Sigmoid colon (tissue), 7 donors: ENCODE measurements around the gene COMMD3. TPM values are rescaled to one million over a fixed set of nuclear protein-coding genes. Genes with fewer than 3 reads are reported as not detected.

Experiments
- DNase-seq: peaks from one replicate; pipeline ENCODE4 v3.0.0-alpha.2; 2019
- H3K27ac ChIP-seq, 4 donors: fragments of 200-600 bp; sonication (generic); one replicate each; pipeline ENCODE4 v1.5.1; 2016 to 2019; ENCODE audit warnings: mild to moderate bottlenecking in 1 of 4
- H3K27me3 ChIP-seq, 3 donors: fragments of 200-600 bp; sonication (generic); one replicate each; pipeline ENCODE4 v1.5.1; 2019; ENCODE audit warnings: mild to moderate bottlenecking in 1 of 3
- H3K36me3 ChIP-seq, 4 donors: fragments of 200-600 bp; sonication (generic); one replicate each; pipeline ENCODE4 v1.5.1; 2016 to 2019
- H3K4me1 ChIP-seq, 4 donors: fragments of 200-600 bp; sonication (generic); one replicate each; pipeline ENCODE4 v1.5.1; 2017 to 2019
- H3K4me3 ChIP-seq, 4 donors: fragments of 200-600 bp; sonication (generic); one replicate each; pipeline ENCODE4 v1.5.1; 2017 to 2019; ENCODE audit warnings: mild to moderate bottlenecking in 2 of 4, moderate library complexity in 1 of 4
- H3K9me3 ChIP-seq, 4 donors: fragments of 200-600 bp in 3 of 4; sonication (generic) in 3 of 4; one replicate each; pipeline versions ENCODE4 v1.5.1 to v1.6.1; 2013 to 2019
- CTCF ChIP-seq, 4 experiments: fragments of 450-650 bp in 3 of 4; fragments of 200-600 bp in 1 of 4; IDR thresholded peaks; one replicate each; pipeline ENCODE4 v1.5.1; 2016 to 2019; ENCODE audit warnings: antibody characterized with exemption in 4 of 4, mild to moderate bottlenecking in 3 of 4, moderate library complexity in 2 of 4
- EP300 ChIP-seq, 4 donors: sonication (generic); formaldehyde crosslinking; IDR thresholded peaks; one replicate each; pipeline ENCODE4 v1.6.1; 2017; ENCODE audit warnings: antibody characterized with exemption in 4 of 4
- POLR2A ChIP-seq, 2 donors: fragments of 450-650 bp; IDR thresholded peaks; one replicate each; pipeline ENCODE4 v1.6.1; 2016; ENCODE audit warnings: antibody characterized with exemption in 2 of 2, mild to moderate bottlenecking in 2 of 2, moderate library complexity in 2 of 2
- POLR2AphosphoS5 ChIP-seq, 4 donors: sonication (generic); formaldehyde crosslinking; IDR thresholded peaks; one replicate each; pipeline ENCODE4 v1.6.1; 2017; ENCODE audit warnings: antibody characterized with exemption in 4 of 4
- WGBS, 2 donors: extraction: QIAGEN DNeasy Blood & Tissue Kit; methylation state at CpG; one replicate each; pipeline ENCODE4 v1.1.7; 2013; 5-methylcytosine and 5-hydroxymethylcytosine counted together
- intact Hi-C: fragments of 100-400 bp; cut with DNase I; formaldehyde crosslinking; loops from one replicate; pipeline ENCODE4 v1.15.1; 2023
- polyA plus RNA-seq, 3 donors: library from polyadenylated mRNA; stranded (reverse); fragments of 200-250 nt; gene quantifications; one replicate each; pipeline ENCODE4 v1.2.3, GENCODE V29; 2013
- small RNA-seq, 3 donors: library from RNA; depleted of rRNA; stranded (forward); fragments of <200 nt; gene quantifications; one replicate each; pipeline ENCODE3, GENCODE V24; 2016
- total RNA-seq, 4 donors: library from RNA; depleted of rRNA; stranded (reverse); fragments of >200 nt; gene quantifications; one replicate each; pipeline ENCODE4 v1.1.0, GENCODE V29; 2016
- donor health status: healthy with polysubstance abuse.
- donor health status: Bipolar disorder and iron deficiency.
- donor health status: healthy.

COMMD3 gene
- total and polyA plus RNA-seq, 7 donors: 42.3 to 80.1 (median 57.8) TPM

GRCh38 chr10:22367471-22367870 is 51.3 kb downstream of the COMMD3 start:
- Histone ChIP-seq H3K36me3 (no peaks in the 10 kb centered on the region), H3K9me3 (no peaks in the 10 kb centered on the region), H3K27me3 (peaks cover 0 to 4% (median 0%) of the 10 kb centered on the region in 3 donors), H3K27ac (no peak overlapping the region), H3K4me1 (no peaks in the 10 kb centered on the region), H3K4me3 (no peak overlapping the region)
- 60 to 89% methylated on average over 1 of the region's 1 CpG for WGBS, 2 donors
- TF ChIP-seq CTCF (IDR thresholded peaks at IDR 0.05): no peak
- TF ChIP-seq EP300 (IDR thresholded peaks at IDR 0.05): no peak
- no peak for TF ChIP-seq POLR2A (IDR thresholded peaks at IDR 0.05)
- no peak for TF ChIP-seq POLR2AphosphoS5 (IDR thresholded peaks at IDR 0.05)
- intact Hi-C loops: no loop called here
- DNase-seq: no peak

- Histone ChIP-seq H3K4me3 (no peak overlapping the region), H3K9me3 (no peaks in the 10 kb centered on the region), H3K27me3 (peaks cover 0 to 4% (median 0%) of the 10 kb centered on the region in 3 donors), H3K27ac (no peak overlapping the region), H3K4me1 (peaks cover 0 to 6% (median 3%) of the 10 kb centered on the region in 4 donors), H3K36me3 (no peaks in the 10 kb centered on the region)
- 86% methylated on average over 4 of the region's 4 CpGs for WGBS, 2 donors
- intact Hi-C loops: no loop called here
- DNase-seq: no peak
- TF ChIP-seq POLR2AphosphoS5 (IDR thresholded peaks at IDR 0.05) (no peak), POLR2A (IDR thresholded peaks at IDR 0.05) (no peak), EP300 (IDR thresholded peaks at IDR 0.05) (no peak), CTCF (IDR thresholded peaks at IDR 0.05) (no peak)
Observed at GRCh38 chr10:22368402-22368801, 52.2 kb downstream of the COMMD3 start.

GRCh38 chr10:22368981-22369380 is 52.8 kb downstream of the COMMD3 start:
- intact Hi-C loops: no loop called here
- H3K9me3 ChIP-seq: no peaks in the 10 kb centered on the region
- no peaks in the 10 kb centered on the region for H3K36me3 ChIP-seq
- H3K27me3 ChIP-seq: peaks cover 0 to 4% (median 0%) of the 10 kb centered on the region in 3 donors
- H3K4me3 ChIP-seq: no peak overlapping the region
- no peak overlapping the region for H3K27ac ChIP-seq
- H3K4me1 ChIP-seq: peaks cover 0 to 6% (median 3%) of the 10 kb centered on the region in 4 donors
- DNase-seq: no peak
- TF ChIP-seq EP300 (IDR thresholded peaks at IDR 0.05) (no peak), POLR2AphosphoS5 (IDR thresholded peaks at IDR 0.05) (no peak), POLR2A (IDR thresholded peaks at IDR 0.05) (no peak), CTCF (IDR thresholded peaks at IDR 0.05) (no peak)
- WGBS, 2 donors: 49 to 67% methylated on average over 2 of the region's 2 CpGs

GRCh38 chr10:22369434-22370072 is 53.4 kb downstream of the COMMD3 start:
- WGBS, 2 donors: 87% methylated on average over 5 of the region's 5 CpGs
- Histone ChIP-seq H3K9me3 (no peaks in the 10 kb centered on the region), H3K4me3 (no peak overlapping the region), H3K27me3 (peaks cover 0 to 4% (median 0%) of the 10 kb centered on the region in 3 donors), H3K36me3 (no peaks in the 10 kb centered on the region), H3K27ac (no peak overlapping the region), H3K4me1 (peaks cover 0 to 6% (median 3%) of the 10 kb centered on the region in 4 donors)
- intact Hi-C loops: no loop called here
- no peak for DNase-seq
- TF ChIP-seq POLR2AphosphoS5 (IDR thresholded peaks at IDR 0.05): no peak
- no peak for TF ChIP-seq POLR2A (IDR thresholded peaks at IDR 0.05)
- TF ChIP-seq EP300 (IDR thresholded peaks at IDR 0.05): no peak

Small RNAs within 50 kb of the gene (small RNA-seq; reads per million reads assigned to genes)
- gene AL158211.3: 0 reads per million in 3 donors

Other genes starting within 250 kb of the COMMD3 start
- not detected for gene EBLN1, start 98.4 kb upstream of the COMMD3 start, total RNA-seq
- gene EBLN1, start 98.4 kb upstream of the COMMD3 start, polyA plus RNA-seq: not detected
- gene BMI1, start 4.7 kb downstream of the COMMD3 start, total RNA-seq: 100 to 1,000 TPM in 2 of 4 donors, 10 to 100 TPM in 2; 58.9 to 123 (median 94.2) TPM
- 10 to 100 TPM; 16.3 to 20.8 (median 18.6) TPM for gene BMI1, start 4.7 kb downstream of the COMMD3 start, polyA plus RNA-seq
- not detected for gene SPAG6, start 29.1 kb downstream of the COMMD3 start, total RNA-seq
- gene SPAG6, start 29.1 kb downstream of the COMMD3 start, polyA plus RNA-seq: under 1 TPM in 1 of 3 donors, not detected in 2; 0.16 TPM